A549 (cell line): ENCODE data around the gene CACNA1C. TPM values are rescaled to one million over a fixed set of nuclear protein-coding genes. Genes with fewer than 3 reads are reported as not detected.

Experiments used
- ATAC-seq, 2 experiments: fragments of 200-7000 bp in 1 of 2; fragments of >200 bp in 1 of 2; cut with Nextera tagmentation in 1 of 2; cut with Tn5 transposase in 1 of 2; 3 replicates each; pipeline versions ENCODE4 v1.8.0 to v1.9.1; 2018 to 2020; ENCODE audit warnings: mild to moderate bottlenecking in 1 of 2, moderate library complexity in 1 of 2
- CTCF ChIA-PET: fragments of 300-600 bp; sonication (Branson Sonifier 250); formaldehyde crosslinking; extraction: SDS; loops from one replicate; lab custom pipeline; 2021; ENCODE audit warnings: antibody characterized with exemption, inconsistent platforms; lab: Yijun Ruan, JAX
- POLR2A ChIA-PET: fragments of 350-600 bp; formaldehyde crosslinking; extraction: SDS; loops from one replicate; lab custom pipeline; 2021; ENCODE audit warnings: antibody characterized with exemption, inconsistent platforms; lab: Yijun Ruan, JAX
- DNase-seq, 2 experiments: peaks; one replicate each; pipeline versions ENCODE4 v3.0.0 to v3.0.0-alpha.2; 2011 to 2016; ENCODE audit warnings: low read depth in 1 of 2, low spot score in 1 of 2
- FAIRE-seq: peaks from 2 replicates; lab custom pipeline; 2011; peaks lifted over from hg19 to GRCh38; lab: Jason Lieb, UNC
- H3K27ac ChIP-seq, 2 experiments: fragments of >200 bp; sonication (Bioruptor Twin); formaldehyde crosslinking; 3 replicates each; pipeline ENCODE4 v1.5.1; 2016 to 2017
- H3K4me1 ChIP-seq: fragments of >200 bp; sonication (Bioruptor Twin); formaldehyde crosslinking; 3 replicates; pipeline ENCODE4 v1.6.1; 2016
- H3K4me2 ChIP-seq: fragments of >200 bp; sonication (Bioruptor Twin); formaldehyde crosslinking; 3 replicates; pipeline ENCODE4 v1.6.1; 2016
- H3K4me3 ChIP-seq: fragments of >200 bp; sonication (Bioruptor Twin); formaldehyde crosslinking; 3 replicates; pipeline ENCODE4 v1.5.1; 2016
- H3K9me3 ChIP-seq: fragments of >200 bp; sonication (Bioruptor Twin); formaldehyde crosslinking; 3 replicates; pipeline ENCODE4 v1.6.1; 2016
- CEBPB ChIP-seq, 2 experiments: fragments of >200 bp in 1 of 2; sonication (Bioruptor Twin) in 1 of 2; formaldehyde crosslinking in 1 of 2; IDR thresholded peaks; 2 replicates each; pipeline ENCODE4 v1.6.1; 2012 to 2016
- EHF ChIP-seq: fragments of 250-450 bp; sonication (Bioruptor Pico); IDR thresholded peaks from 2 replicates; pipeline ENCODE4 v1.5.0; 2020; ENCODE audit warnings: mild to moderate bottlenecking
- FOSL2 ChIP-seq, 2 experiments: fragments of 450-650 bp in 1 of 2; fragments of >200 bp in 1 of 2; sonication (Bioruptor Twin) in 1 of 2; formaldehyde crosslinking; IDR thresholded peaks; 2 replicates each; pipeline versions ENCODE4 v1.5.0 to v1.6.1; 2016 to 2020; ENCODE audit warnings: mild to moderate bottlenecking in 1 of 2, moderate library complexity in 1 of 2
- FOXS1 ChIP-seq: fragments of 250-450 bp; sonication (Bioruptor Pico); IDR thresholded peaks from 2 replicates; pipeline ENCODE4 v1.5.0; 2020; ENCODE audit warnings: mild to moderate bottlenecking, moderate library complexity
- HOXB13 ChIP-seq: fragments of 250-450 bp; sonication (Bioruptor Pico); IDR thresholded peaks from 2 replicates; pipeline ENCODE4 v1.5.0; 2020; ENCODE audit warnings: low read depth, mild to moderate bottlenecking, moderate library complexity
- MAX ChIP-seq: IDR thresholded peaks from 2 replicates; pipeline ENCODE4 v1.6.1; 2012
- MAZ ChIP-seq: fragments of 150-350 bp; IDR thresholded peaks from 2 replicates; pipeline ENCODE4 v1.6.1; 2014; ENCODE audit warnings: antibody characterized with exemption, low read depth, low read length, borderline replicate concordance
- NPAS2 ChIP-seq: fragments of 250-450 bp; sonication (Bioruptor Pico); IDR thresholded peaks from 2 replicates; pipeline ENCODE4 v1.8.0; 2022; ENCODE audit warnings: mild to moderate bottlenecking, moderate library complexity, borderline replicate concordance
- NR3C1 ChIP-seq: fragments of >200 bp; sonication (Bioruptor Twin); formaldehyde crosslinking; IDR thresholded peaks from 3 replicates; pipeline ENCODE4 v1.6.1; 2017
- RCOR1 ChIP-seq: fragments of 150-350 bp; IDR thresholded peaks from 2 replicates; pipeline ENCODE4 v1.6.1; 2014; ENCODE audit warnings: antibody characterized with exemption, low read length, low read depth
- REST ChIP-seq: fragments of 200-600 bp; sonication (generic); IDR thresholded peaks from 2 replicates; pipeline ENCODE4 v1.6.1; 2016; ENCODE audit warnings: antibody characterized with exemption, mild to moderate bottlenecking, moderate library complexity
- RFX5 ChIP-seq: fragments of 450-650 bp; IDR thresholded peaks from 2 replicates; pipeline ENCODE4 v1.7.1; 2014; ENCODE audit warnings: antibody characterized with exemption, mild to moderate bottlenecking, moderate library complexity
- TP53 ChIP-seq: fragments of 250-450 bp; sonication (Bioruptor Pico); IDR thresholded peaks from 2 replicates; pipeline ENCODE4 v1.5.0; 2021; ENCODE audit warnings: mild to moderate bottlenecking, moderate library complexity
- ZNF302 ChIP-seq: fragments of 250-450 bp; sonication (Bioruptor Pico); IDR thresholded peaks from 2 replicates; pipeline ENCODE4 v1.9.0; 2021; ENCODE audit warnings: inconsistent platforms, mild to moderate bottlenecking, moderate library complexity
- WGBS: methylation state at CpG from one replicate; pipeline ENCODE4 v1.1.6; 2017; ENCODE audit errors: missing lambda C conversion rate; 5-methylcytosine and 5-hydroxymethylcytosine counted together
- polyA plus RNA-seq, 4 experiments: library from polyadenylated mRNA; depleted of rRNA in 3 of 4; stranded (reverse); fragments of >200 nt; fragmentation: RNase III in 1 of 4; extraction: RNeasy Plus Mini Kit Qiagen cat#74134 plus additional on column Dnase treatment in 1 of 4; gene quantifications; 2 replicates in 3 of 4; 3 replicates in 1 of 4; pipeline ENCODE4 v1.2.3, GENCODE V29; 2011 to 2017
- TF ChIP-seq, protein P1 (sequence below): fragments of 250-450 bp; sonication (Bioruptor Pico); IDR thresholded peaks from 2 replicates; pipeline ENCODE4 v1.5.0; 2021; ENCODE audit warnings: mild to moderate bottlenecking, moderate library complexity, borderline replicate concordance
- TF ChIP-seq, protein P2 (sequence below): fragments of >200 bp; sonication (Bioruptor Twin); formaldehyde crosslinking; IDR thresholded peaks from 3 replicates; pipeline ENCODE4 v1.5.1; 2016

The CACNA1C gene
- polyA plus RNA-seq, 2 of the 4 experiments (the other 2 are of a cell fraction) = not detected

DNA sequence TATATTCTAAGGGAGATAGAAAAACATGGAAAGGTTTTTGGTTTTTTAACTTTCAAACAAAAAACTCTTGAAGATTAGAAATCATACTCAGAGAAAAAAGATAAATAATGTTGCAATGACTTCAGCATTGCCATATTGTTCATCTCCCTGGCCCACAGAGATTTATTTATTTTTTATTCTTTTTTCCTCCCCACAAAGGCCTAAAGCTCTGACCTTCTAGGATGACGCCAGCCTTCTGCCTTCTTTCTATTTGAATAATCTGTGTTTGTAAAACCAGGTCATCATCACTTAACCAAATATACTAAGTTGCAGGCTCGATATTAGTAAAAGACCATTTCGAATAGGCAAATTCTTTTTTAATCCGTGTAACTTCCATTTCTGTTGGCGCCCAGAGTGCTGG is 44.1 kb upstream of the CACNA1C start:
- H3K9me3 ChIP-seq = no peaks in the 10 kb centered on the region
- H3K4me1 ChIP-seq = 0 out of 3 replicates have a peak, but pooled peaks cover 3% of the 10 kb centered on the region
- ChIA-PET POLR2A (no interaction called here), CTCF (interaction anchor here (1.0 kb wide), 1 partner anchor 574 kb away, joined by 3 read pairs; no protein-coding TSS in a partner anchor)
- ATAC-seq = no peak
- 48% methylated on average over 5 of the region's 5 CpGs for WGBS
- no peak overlapping the region for H3K27ac ChIP-seq
- H3K4me2 ChIP-seq = no peak overlapping the region
- no peak for DNase-seq
- TF ChIP-seq, protein P1, sequence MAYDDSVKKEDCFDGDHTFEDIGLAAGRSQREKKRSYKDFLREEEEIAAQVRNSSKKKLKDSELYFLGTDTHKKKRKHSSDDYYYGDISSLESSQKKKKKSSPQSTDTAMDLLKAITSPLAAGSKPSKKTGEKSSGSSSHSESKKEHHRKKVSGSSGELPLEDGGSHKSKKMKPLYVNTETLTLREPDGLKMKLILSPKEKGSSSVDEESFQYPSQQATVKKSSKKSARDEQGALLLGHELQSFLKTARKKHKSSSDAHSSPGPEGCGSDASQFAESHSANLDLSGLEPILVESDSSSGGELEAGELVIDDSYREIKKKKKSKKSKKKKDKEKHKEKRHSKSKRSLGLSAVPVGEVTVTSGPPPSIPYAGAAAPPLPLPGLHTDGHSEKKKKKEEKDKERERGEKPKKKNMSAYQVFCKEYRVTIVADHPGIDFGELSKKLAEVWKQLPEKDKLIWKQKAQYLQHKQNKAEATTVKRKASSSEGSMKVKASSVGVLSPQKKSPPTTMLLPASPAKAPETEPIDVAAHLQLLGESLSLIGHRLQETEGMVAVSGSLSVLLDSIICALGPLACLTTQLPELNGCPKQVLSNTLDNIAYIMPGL (CRISPR knock-in tag) = no peak
- TF ChIP-seq ZNF302 (CRISPR knock-in tag) (no peak), FOSL2 (IDR thresholded peaks at IDR 0.05) (no peak), FOSL2 (CRISPR knock-in tag; IDR thresholded peaks at IDR 0.05) (no peak), MAX (no peak), FOXS1 (no peak)
- FAIRE-seq = no peak
- H3K4me3 ChIP-seq = no peak overlapping the region

DNA sequence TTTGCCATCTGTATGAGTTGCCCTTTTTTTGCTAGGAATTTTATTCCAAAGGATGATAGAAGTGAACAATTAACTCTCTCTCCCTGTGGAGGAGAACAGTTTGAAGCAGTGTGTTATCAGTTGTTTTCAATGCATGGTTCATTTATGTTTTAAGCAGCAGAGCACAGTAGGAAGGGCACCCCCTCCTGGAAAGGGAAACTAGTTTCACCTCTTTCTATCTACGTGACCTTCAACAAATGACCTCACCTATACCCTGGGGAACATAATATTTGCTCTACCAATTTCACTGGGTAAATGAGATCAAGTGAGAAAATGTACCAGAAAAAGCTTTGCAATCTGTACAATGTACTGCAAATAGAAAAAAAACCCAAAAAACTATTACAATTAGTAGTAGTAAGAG is 43.2 kb upstream of the CACNA1C start:
- no peak for FAIRE-seq
- Histone ChIP-seq H3K27ac (no peak overlapping the region), H3K4me1 (0 out of 3 replicates have a peak, but pooled peaks cover 3% of the 10 kb centered on the region), H3K4me3 (no peak overlapping the region), H3K4me2 (no peak overlapping the region), H3K9me3 (no peaks in the 10 kb centered on the region)
- ATAC-seq = no peak
- TF ChIP-seq HOXB13 (CRISPR knock-in tag) (no peak), NPAS2 (CRISPR knock-in tag) (no peak), MAZ (no peak)
- TF ChIP-seq, protein P2, sequence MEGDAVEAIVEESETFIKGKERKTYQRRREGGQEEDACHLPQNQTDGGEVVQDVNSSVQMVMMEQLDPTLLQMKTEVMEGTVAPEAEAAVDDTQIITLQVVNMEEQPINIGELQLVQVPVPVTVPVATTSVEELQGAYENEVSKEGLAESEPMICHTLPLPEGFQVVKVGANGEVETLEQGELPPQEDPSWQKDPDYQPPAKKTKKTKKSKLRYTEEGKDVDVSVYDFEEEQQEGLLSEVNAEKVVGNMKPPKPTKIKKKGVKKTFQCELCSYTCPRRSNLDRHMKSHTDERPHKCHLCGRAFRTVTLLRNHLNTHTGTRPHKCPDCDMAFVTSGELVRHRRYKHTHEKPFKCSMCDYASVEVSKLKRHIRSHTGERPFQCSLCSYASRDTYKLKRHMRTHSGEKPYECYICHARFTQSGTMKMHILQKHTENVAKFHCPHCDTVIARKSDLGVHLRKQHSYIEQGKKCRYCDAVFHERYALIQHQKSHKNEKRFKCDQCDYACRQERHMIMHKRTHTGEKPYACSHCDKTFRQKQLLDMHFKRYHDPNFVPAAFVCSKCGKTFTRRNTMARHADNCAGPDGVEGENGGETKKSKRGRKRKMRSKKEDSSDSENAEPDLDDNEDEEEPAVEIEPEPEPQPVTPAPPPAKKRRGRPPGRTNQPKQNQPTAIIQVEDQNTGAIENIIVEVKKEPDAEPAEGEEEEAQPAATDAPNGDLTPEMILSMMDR = no peak
- 48% methylated on average over 1 of the region's 1 CpG for WGBS
- no peak for DNase-seq
- CTCF ChIA-PET = no interaction called here
- POLR2A ChIA-PET = no interaction called here

DNA sequence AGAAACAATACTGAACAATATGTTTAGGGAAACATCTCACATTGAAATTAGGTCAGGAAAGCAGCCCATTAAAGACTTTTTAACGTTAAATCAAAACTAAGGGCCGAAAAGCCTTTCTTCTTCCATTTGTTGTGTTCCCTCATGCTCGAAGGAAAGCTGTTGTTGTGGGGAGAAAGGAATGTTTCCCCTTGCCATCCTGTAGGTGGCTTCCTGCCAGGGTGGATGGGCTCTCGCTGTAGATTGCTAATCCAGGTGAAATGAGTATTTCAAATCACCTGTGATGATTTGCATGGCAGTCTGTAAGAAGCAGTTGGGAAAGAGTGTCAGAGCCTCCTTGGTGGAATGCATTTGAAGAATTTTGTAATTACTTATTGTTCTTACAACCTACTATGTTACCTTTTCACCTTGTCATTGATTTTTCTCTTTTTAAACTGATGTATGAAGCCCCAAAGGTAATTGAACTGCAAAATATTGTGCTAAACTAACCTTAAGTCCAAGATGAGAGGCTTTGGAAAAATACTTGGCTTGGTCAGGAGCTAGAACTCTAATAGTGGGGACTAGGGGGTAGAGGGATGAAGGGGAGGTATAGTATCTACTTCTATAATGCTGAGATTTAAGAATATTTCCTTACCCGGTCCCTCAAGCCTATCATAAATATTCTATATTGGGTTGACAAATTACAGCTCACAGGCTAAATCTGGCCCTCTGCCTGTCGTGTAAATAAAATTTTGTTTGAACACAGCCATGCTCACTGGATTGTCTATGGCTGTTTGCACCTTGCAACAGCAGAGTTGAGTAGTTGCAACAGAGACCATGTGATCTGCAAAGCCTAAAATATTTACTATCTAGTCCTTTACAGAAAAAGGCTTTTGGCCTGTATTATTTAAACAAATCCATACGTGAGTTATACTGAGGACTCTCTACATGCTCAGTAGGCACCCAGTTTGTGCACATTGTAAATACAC is 40.9 kb upstream of the CACNA1C start:
- DNase-seq (no peak), FAIRE-seq (no peak), ATAC-seq (no peak)
- no peak overlapping the region for H3K4me3 ChIP-seq
- ChIA-PET CTCF (interaction anchor here (1.2 to 2.3 kb wide), 4 partner anchors 11 to 221 kb away, joined by 3 to 10 read pairs (median 3); no protein-coding TSS in a partner anchor), POLR2A (no interaction called here)
- H3K4me1 ChIP-seq = no peaks in the 10 kb centered on the region
- no peak for TF ChIP-seq EHF (CRISPR knock-in tag)
- TF ChIP-seq RCOR1 = no peak
- TF ChIP-seq RFX5 = no peak
- no peak for TF ChIP-seq NR3C1
- no peak for TF ChIP-seq CEBPB (IDR thresholded peaks at IDR 0.05)
- no peak for TF ChIP-seq MAX
- TF ChIP-seq TP53 (CRISPR knock-in tag) = no peak
- TF ChIP-seq REST = no peak
- no peaks in the 10 kb centered on the region for H3K9me3 ChIP-seq
- WGBS = 50% methylated on average over 7 of the region's 7 CpGs
- no peak overlapping the region for H3K4me2 ChIP-seq
- H3K27ac ChIP-seq = no peak overlapping the region
